GM23338 (cell line): Measurements from ENCODE around the gene ZNF641. TPM values are rescaled to one million over a fixed set of nuclear protein-coding genes. Genes with fewer than 3 reads are reported as not detected.

Source experiments
- ATAC-seq: fragments of 200-7000 bp; cut with Tn5 transposase; 3 replicates; pipeline ENCODE4 v1.9.1; 2020
- DNase-seq: peaks from one replicate; pipeline ENCODE4 v3.0.0-alpha.2; 2015; ENCODE audit warnings: low spot score
- H2AFZ ChIP-seq: fragments of 200-600 bp; sonication (generic); 2 replicates; pipeline ENCODE4 v1.8.0; 2016; ENCODE audit warnings: antibody characterized with exemption, mild to moderate bottlenecking, moderate library complexity
- H3F3A ChIP-seq: fragments of 200-600 bp; sonication (generic); replicated peaks from 2 replicates; pipeline ENCODE4 v1.8.0; 2017; ENCODE audit warnings: antibody characterized with exemption, mixed run types, low read depth
- H3K27ac ChIP-seq: fragments of 200-600 bp; sonication (generic); 2 replicates; pipeline ENCODE4 v1.6.1; 2016; ENCODE audit warnings: low read depth
- H3K27me3 ChIP-seq: fragments of 200-600 bp; sonication (generic); 2 replicates; pipeline ENCODE4 v1.8.0; 2016; ENCODE audit warnings: mild to moderate bottlenecking, mixed run types, moderate library complexity; ENCODE audit not compliant: insufficient read depth
- H3K36me3 ChIP-seq: fragments of 200-600 bp; sonication (generic); 2 replicates; pipeline ENCODE4 v1.8.0; 2016; ENCODE audit warnings: mild to moderate bottlenecking; ENCODE audit not compliant: insufficient read depth
- H3K4me1 ChIP-seq: fragments of 200-600 bp; sonication (generic); 2 replicates; pipeline ENCODE4 v1.8.0; 2016; ENCODE audit warnings: mild to moderate bottlenecking, moderate library complexity; ENCODE audit not compliant: insufficient read depth
- H3K4me2 ChIP-seq: fragments of 200-600 bp; sonication (generic); 2 replicates; pipeline ENCODE4 v1.7.1; 2017; ENCODE audit warnings: mixed run types
- H3K4me3 ChIP-seq: fragments of 200-600 bp; sonication (generic); 2 replicates; pipeline ENCODE4 v1.6.1; 2016; ENCODE audit warnings: mixed run types
- H3K79me2 ChIP-seq: fragments of 200-600 bp; sonication (generic); replicated peaks from 2 replicates; pipeline ENCODE4 v1.8.0; 2017; ENCODE audit warnings: mild to moderate bottlenecking; ENCODE audit not compliant: insufficient read depth
- H3K9me2 ChIP-seq: fragments of 200-600 bp; sonication (generic); 2 replicates; pipeline ENCODE4 v1.8.0; 2017; ENCODE audit not compliant: insufficient read depth
- H4K20me1 ChIP-seq: fragments of 200-600 bp; sonication (generic); replicated peaks from 2 replicates; pipeline ENCODE4 v1.8.0; 2017; ENCODE audit warnings: mild to moderate bottlenecking; ENCODE audit not compliant: insufficient read depth
- H3K27ac Mint-ChIP-seq: 2 replicates; pipeline ENCODE4 v1.8.0; 2020; ENCODE audit warnings: inconsistent platforms, mild to moderate bottlenecking, moderate library complexity, mixed read lengths
- H3K27me3 Mint-ChIP-seq: 3 replicates; pipeline ENCODE4 v1.8.0; 2022; ENCODE audit warnings: low read depth, mild to moderate bottlenecking, moderate library complexity, mixed read lengths, inconsistent platforms; ENCODE audit not compliant: insufficient read depth, poor library complexity
- H3K36me3 Mint-ChIP-seq: 3 replicates; pipeline ENCODE4 v1.8.0; 2021; ENCODE audit warnings: low read depth, mild to moderate bottlenecking, inconsistent platforms, moderate library complexity, mixed read lengths
- H3K4me1 Mint-ChIP-seq: 3 replicates; pipeline ENCODE4 v1.8.0; 2020; ENCODE audit warnings: mild to moderate bottlenecking, inconsistent platforms, mixed read lengths
- H3K4me3 Mint-ChIP-seq: 3 replicates; pipeline ENCODE4 v1.8.0; 2021; ENCODE audit warnings: moderate library complexity, mild to moderate bottlenecking, inconsistent platforms, mixed read lengths
- H3K9me3 Mint-ChIP-seq: 3 replicates; pipeline ENCODE4 v1.8.0; 2020; ENCODE audit warnings: moderate library complexity, mild to moderate bottlenecking, inconsistent platforms, mixed read lengths
- EZH2 ChIP-seq: fragments of 200-600 bp; sonication (generic); IDR thresholded peaks from one replicate; pipeline ENCODE4 v1.8.0; 2017; ENCODE audit warnings: antibody characterized with exemption, mild to moderate bottlenecking, low read depth; ENCODE audit not compliant: unreplicated experiment
- EZH2phosphoT487 ChIP-seq: fragments of 200-600 bp; sonication (generic); IDR thresholded peaks from one replicate; pipeline ENCODE4 v1.8.1; 2018; ENCODE audit warnings: antibody characterized with exemption; ENCODE audit not compliant: unreplicated experiment
- JUNB ChIP-seq: IDR thresholded peaks from one replicate; pipeline ENCODE4 v1.6.1; 2016; ENCODE audit warnings: antibody characterized with exemption; ENCODE audit not compliant: unreplicated experiment
- POLR2AphosphoS5 ChIP-seq: IDR thresholded peaks from 2 replicates; pipeline ENCODE4 v1.6.1; 2016; ENCODE audit warnings: antibody characterized with exemption, low read depth
- STAT1 ChIP-seq: IDR thresholded peaks from one replicate; pipeline ENCODE4 v1.6.1; 2016; ENCODE audit warnings: antibody characterized with exemption; ENCODE audit not compliant: unreplicated experiment
- ZNF114 ChIP-seq: fragments of 250-450 bp; sonication (Bioruptor Pico); IDR thresholded peaks from 2 replicates; pipeline ENCODE4 v1.5.0; 2020; ENCODE audit warnings: mild to moderate bottlenecking, moderate library complexity
- ZNF331 ChIP-seq: fragments of 250-450 bp; sonication (Bioruptor Pico); IDR thresholded peaks from 2 replicates; pipeline ENCODE4 v1.5.0; 2020; ENCODE audit warnings: low read depth, mild to moderate bottlenecking, moderate library complexity
- long read RNA-seq: library from polyadenylated mRNA; unstranded; transcript quantifications from one replicate; pipeline ENCODE4 v2.0.0, GENCODE V29; 2020; ENCODE audit not compliant: unreplicated experiment
- polyA plus RNA-seq: library from polyadenylated mRNA; unstranded; fragments of >200 nt; fragmentation: Nextera tagmentation; extraction: Ambion mirVana; gene quantifications from 2 replicates; pipeline ENCODE4 v1.2.1, GENCODE V29; 2016
- total RNA-seq: library from RNA; depleted of rRNA; stranded (reverse); fragments of >200 nt; shearing (Covaris generic); gene quantifications from 2 replicates; pipeline ENCODE4 v1.2.3, GENCODE V29; 2014; rRNA removed
- TF ChIP-seq, protein P1 (sequence below): fragments of 250-450 bp; sonication (Bioruptor Pico); IDR thresholded peaks from 2 replicates; pipeline ENCODE4 v1.5.0; 2020; ENCODE audit warnings: mild to moderate bottlenecking, moderate library complexity
- TF ChIP-seq, protein P2 (sequence below): IDR thresholded peaks from one replicate; pipeline ENCODE4 v1.6.1; 2018; ENCODE audit warnings: antibody characterized with exemption; ENCODE audit not compliant: unreplicated experiment

The ZNF641 gene
- total RNA-seq (5.3 and 7.2 TPM in 2 replicates), polyA plus RNA-seq (1.4 and 1.7 TPM in 2 replicates)
- long read RNA-seq, partial matches to known transcripts, result 0 of 1 reads
- long read RNA-seq, other reads (novel, unspliced or antisense), result 1 of 1 reads

DNA sequence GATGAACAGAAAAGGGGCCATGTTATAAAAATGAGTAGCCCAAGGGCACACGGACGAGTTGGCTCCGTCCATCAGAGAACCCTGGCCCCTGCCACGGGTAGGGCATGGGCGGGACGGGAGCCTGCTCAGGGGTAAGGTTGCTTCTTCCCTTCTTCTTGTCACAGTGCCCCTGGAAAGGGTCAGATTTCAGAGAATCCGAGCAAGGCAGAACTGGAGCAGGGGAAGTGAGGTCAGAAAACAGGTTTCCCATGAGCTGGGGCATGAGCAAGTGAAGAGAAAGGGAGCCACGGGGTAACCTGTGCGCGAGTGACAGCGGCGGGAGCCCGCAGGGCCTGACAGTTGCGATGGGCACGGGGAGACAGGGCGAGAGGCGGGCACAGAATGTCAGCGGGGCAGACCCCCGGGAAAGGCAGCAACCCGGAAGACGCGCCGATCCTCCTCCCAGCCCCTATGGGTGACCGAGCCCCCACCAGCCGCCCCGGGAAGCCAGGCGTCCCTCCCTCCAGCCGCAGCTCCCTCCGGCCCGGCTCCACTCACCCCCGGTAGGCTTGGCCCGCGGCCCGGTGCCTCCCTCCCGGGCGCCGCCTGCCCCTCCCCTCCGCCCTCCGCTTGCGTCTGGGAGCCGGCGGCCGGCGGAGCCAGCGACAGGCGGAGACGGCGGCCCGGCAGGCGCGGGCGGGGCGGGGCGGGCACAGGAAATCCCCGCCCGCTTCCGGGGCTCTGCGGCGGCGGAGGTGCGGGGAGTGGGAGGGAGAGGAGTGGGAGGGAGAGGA lies at the start of gene ZNF641:
Gene ZNF641 (minus strand): TSS at position 671 of the 773 bp plus-strand sequence. CDS start 2,829 bp downstream, outside the sequence.
- H3K27ac ChIP-seq, result no peak within 1 kb of the TSS

DNA sequence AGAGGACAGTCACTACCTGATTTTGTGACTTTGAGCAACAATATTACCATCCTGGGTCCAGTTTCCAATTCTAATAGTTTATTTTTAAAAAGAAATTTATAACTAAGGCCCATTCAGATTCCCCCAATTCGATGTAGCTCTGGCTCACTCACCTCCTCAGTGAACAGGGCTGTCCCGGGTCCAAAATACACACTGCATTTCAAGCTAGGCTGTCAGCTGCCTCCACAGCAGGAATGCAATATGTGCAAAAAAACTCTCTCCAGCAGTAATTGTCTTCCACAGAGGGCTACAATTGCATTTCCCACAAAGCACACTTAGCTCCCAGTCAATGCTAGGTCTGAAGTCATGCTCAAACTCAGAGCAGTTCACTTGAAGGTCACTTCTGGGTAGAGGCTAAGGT lies 39.3 kb upstream of the ZNF641 start:
- Histone ChIP-seq H3K79me2 (no peaks in the 10 kb centered on the region), H3K36me3 (no peaks in the 10 kb centered on the region), H3K27me3 (no peaks in the 10 kb centered on the region; the same call in 1 of the 2 replicates), H3K4me1 (no peaks in the 10 kb centered on the region), H3F3A (no peaks in the 10 kb centered on the region), H3K27ac (no peak overlapping the region), H3K4me3 (no peak overlapping the region), H3K9me2 (peaks cover 5% of the 10 kb centered on the region; the same call in 1 of the 2 replicates), H3K4me2 (no peak overlapping the region), H2AFZ (no peak overlapping the region), H4K20me1 (no peaks in the 10 kb centered on the region)
- ATAC-seq (no peak), DNase-seq (no peak)
- H3K9me3 Mint-ChIP-seq, result no peaks in the 10 kb centered on the region; the same call in 2 of the 3 replicates
- no peak overlapping the region for H3K27ac Mint-ChIP-seq
- no peaks in the 10 kb centered on the region for H3K27me3 Mint-ChIP-seq
- no peak overlapping the region for H3K4me3 Mint-ChIP-seq
- no peaks in the 10 kb centered on the region for H3K36me3 Mint-ChIP-seq
- H3K4me1 Mint-ChIP-seq, result no peaks in the 10 kb centered on the region
- TF ChIP-seq EZH2phosphoT487 (no peak), ZNF331 (CRISPR knock-in tag) (no peak), ZNF114 (CRISPR knock-in tag) (no peak), EZH2 (no peak), JUNB (no peak)
- TF ChIP-seq, protein P1, sequence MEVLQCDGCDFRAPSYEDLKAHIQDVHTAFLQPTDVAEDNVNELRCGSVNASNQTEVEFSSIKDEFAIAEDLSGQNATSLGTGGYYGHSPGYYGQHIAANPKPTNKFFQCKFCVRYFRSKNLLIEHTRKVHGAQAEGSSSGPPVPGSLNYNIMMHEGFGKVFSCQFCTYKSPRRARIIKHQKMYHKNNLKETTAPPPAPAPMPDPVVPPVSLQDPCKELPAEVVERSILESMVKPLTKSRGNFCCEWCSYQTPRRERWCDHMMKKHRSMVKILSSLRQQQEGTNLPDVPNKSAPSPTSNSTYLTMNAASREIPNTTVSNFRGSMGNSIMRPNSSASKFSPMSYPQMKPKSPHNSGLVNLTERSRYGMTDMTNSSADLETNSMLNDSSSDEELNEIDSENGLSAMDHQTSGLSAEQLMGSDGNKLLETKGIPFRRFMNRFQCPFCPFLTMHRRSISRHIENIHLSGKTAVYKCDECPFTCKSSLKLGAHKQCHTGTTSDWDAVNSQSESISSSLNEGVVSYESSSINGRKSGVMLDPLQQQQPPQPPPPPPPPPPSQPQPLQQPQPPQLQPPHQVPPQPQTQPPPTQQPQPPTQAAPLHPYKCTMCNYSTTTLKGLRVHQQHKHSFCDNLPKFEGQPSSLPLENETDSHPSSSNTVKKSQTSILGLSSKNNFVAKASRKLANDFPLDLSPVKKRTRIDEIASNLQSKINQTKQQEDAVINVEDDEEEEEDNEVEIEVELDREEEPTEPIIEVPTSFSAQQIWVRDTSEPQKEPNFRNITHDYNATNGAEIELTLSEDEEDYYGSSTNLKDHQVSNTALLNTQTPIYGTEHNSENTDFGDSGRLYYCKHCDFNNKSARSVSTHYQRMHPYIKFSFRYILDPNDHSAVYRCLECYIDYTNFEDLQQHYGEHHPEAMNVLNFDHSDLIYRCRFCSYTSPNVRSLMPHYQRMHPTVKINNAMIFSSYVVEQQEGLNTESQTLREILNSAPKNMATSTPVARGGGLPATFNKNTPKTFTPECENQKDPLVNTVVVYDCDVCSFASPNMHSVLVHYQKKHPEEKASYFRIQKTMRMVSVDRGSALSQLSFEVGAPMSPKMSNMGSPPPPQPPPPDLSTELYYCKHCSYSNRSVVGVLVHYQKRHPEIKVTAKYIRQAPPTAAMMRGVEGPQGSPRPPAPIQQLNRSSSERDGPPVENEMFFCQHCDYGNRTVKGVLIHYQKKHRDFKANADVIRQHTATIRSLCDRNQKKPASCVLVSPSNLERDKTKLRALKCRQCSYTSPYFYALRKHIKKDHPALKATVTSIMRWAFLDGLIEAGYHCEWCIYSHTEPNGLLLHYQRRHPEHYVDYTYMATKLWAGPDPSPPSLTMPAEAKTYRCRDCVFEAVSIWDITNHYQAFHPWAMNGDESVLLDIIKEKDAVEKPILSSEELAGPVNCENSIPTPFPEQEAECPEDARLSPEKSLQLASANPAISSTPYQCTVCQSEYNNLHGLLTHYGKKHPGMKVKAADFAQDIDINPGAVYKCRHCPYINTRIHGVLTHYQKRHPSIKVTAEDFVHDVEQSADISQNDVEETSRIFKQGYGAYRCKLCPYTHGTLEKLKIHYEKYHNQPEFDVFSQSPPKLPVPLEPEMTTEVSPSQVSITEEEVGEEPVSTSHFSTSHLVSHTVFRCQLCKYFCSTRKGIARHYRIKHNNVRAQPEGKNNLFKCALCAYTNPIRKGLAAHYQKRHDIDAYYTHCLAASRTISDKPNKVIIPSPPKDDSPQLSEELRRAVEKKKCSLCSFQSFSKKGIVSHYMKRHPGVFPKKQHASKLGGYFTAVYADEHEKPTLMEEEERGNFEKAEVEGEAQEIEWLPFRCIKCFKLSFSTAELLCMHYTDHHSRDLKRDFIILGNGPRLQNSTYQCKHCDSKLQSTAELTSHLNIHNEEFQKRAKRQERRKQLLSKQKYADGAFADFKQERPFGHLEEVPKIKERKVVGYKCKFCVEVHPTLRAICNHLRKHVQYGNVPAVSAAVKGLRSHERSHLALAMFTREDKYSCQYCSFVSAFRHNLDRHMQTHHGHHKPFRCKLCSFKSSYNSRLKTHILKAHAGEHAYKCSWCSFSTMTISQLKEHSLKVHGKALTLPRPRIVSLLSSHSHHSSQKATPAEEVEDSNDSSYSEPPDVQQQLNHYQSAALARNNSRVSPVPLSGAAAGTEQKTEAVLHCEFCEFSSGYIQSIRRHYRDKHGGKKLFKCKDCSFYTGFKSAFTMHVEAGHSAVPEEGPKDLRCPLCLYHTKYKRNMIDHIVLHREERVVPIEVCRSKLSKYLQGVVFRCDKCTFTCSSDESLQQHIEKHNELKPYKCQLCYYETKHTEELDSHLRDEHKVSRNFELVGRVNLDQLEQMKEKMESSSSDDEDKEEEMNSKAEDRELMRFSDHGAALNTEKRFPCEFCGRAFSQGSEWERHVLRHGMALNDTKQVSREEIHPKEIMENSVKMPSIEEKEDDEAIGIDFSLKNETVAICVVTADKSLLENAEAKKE, result no peak

More for the DNA sequence above, at the start of gene ZNF641:
- Histone ChIP-seq H3K9me2 (no peaks in the 10 kb centered on the region), H3K4me2 (peak within 1 kb of the TSS; percentile 94), H4K20me1 (no peaks in the 10 kb centered on the region), H2AFZ (peak within 1 kb of the TSS; percentile 99), H3K27me3 (peaks cover 29% of the 10 kb centered on the region), H3K36me3 (no peaks in the 10 kb centered on the region), H3K4me3 (peak within 1 kb of the TSS; percentile 90), H3K4me1 (peaks cover 9% of the 10 kb centered on the region), H3F3A (peaks cover 17% of the 10 kb centered on the region; the same call in 1 of the 2 replicates), H3K79me2 (no peaks in the 10 kb centered on the region)
- TF ChIP-seq JUNB, result no peak
- TF ChIP-seq EZH2, result no peak
- TF ChIP-seq POLR2AphosphoS5, result peak; percentile 42
- TF ChIP-seq, protein P2, sequence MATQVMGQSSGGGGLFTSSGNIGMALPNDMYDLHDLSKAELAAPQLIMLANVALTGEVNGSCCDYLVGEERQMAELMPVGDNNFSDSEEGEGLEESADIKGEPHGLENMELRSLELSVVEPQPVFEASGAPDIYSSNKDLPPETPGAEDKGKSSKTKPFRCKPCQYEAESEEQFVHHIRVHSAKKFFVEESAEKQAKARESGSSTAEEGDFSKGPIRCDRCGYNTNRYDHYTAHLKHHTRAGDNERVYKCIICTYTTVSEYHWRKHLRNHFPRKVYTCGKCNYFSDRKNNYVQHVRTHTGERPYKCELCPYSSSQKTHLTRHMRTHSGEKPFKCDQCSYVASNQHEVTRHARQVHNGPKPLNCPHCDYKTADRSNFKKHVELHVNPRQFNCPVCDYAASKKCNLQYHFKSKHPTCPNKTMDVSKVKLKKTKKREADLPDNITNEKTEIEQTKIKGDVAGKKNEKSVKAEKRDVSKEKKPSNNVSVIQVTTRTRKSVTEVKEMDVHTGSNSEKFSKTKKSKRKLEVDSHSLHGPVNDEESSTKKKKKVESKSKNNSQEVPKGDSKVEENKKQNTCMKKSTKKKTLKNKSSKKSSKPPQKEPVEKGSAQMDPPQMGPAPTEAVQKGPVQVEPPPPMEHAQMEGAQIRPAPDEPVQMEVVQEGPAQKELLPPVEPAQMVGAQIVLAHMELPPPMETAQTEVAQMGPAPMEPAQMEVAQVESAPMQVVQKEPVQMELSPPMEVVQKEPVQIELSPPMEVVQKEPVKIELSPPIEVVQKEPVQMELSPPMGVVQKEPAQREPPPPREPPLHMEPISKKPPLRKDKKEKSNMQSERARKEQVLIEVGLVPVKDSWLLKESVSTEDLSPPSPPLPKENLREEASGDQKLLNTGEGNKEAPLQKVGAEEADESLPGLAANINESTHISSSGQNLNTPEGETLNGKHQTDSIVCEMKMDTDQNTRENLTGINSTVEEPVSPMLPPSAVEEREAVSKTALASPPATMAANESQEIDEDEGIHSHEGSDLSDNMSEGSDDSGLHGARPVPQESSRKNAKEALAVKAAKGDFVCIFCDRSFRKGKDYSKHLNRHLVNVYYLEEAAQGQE, result no peak
- no peak for TF ChIP-seq STAT1
- Mint-ChIP-seq H3K4me1 (peaks cover 9% of the 10 kb centered on the region), H3K9me3 (no peaks in the 10 kb centered on the region), H3K4me3 (peak within 1 kb of the TSS; percentile 95), H3K27ac (peak within 1 kb of the TSS; percentile 77), H3K27me3 (peaks cover 8% of the 10 kb centered on the region), H3K36me3 (peaks cover 2% of the 10 kb centered on the region; the same call in 1 of the 3 replicates)
- ATAC-seq (peak; percentile 87), DNase-seq (peak; percentile 86)
